T-helper 22 cell (primary cell): ENCODE measurements around the gene LAMA4.

Source experiments
- DNase-seq: peaks from one replicate; pipeline ENCODE4 v3.0.0-alpha.2; 2020; ENCODE audit warnings: low read depth

The LAMA4 gene

DNA sequence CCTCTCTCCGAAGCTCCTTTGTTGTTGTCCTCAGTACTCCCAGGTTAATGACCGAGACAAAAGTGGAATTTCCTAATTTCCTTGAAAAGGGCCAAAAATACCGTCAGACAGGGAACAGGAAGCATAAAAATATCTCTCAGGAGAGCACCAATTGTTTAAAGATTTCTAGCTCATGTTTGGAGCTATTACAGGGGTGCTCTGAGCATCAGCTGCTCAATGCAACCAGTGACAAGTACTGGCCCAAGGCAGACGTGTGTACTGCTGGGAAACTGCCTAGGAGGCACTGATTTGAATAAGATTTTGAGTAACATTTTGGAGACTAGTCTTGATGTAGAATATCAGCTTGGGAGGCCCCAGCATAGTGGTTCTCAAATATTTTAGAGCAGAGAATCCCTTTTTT lies 17.3 kb downstream of the LAMA4 start:
- DNase-seq, result no peak

DNA sequence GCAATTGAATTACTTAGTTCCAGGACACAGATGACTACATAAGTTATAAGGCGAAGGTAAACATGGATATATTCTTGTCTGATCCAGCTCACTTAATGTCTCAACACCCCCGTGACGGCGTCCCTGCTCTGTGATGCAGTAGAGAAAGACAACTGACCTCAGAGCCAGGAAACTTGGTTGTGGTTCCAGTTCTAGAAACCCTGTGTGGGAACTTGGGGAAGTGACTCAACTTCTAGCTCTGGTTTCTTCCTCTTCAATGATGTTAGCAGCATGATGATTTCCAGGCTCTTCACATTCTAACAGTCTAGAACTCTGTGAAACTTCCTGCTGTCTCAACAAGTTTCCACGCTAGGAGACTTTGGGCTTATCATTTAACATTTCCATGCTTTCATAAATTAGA lies 18.4 kb downstream of the LAMA4 start:
- no peak for DNase-seq

DNA sequence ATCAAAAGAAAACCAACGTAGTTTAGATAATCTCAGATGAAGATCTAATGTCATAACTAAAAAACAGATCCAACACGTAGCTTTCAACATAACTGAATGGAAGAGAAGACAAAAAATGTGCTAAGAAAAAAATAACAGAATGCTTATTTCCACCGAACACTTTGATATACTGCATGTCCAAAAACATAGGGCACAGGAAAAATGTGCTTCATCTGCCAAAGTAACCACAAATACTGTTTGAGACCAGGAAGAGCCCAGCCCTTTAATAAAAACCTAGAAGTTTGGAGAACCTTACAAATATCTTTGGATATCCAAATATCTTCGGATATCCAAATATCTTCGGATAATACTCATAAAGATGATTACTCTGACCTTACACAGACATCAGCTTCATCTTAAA lies 19.8 kb downstream of the LAMA4 start:
- DNase-seq, result no peak

DNA sequence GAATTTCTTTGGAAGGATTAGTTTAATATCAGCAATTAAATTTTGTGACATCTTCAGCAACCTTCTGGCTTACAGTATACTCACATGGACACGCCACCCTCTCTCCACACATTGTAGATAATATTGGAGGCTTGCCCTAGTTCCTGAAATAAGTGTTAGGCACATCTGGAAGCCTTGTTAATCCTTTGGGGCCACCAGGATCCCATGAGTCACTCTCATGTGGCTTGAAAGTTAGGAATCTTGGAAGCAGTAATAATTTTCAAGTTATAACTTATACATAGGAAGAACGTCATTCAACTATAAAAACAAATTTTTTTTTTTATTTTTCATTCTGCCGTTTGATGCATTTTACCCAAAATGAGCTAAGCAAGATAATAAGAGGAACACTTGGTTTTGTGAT lies 20.5 kb downstream of the LAMA4 start:
- no peak for DNase-seq

DNA sequence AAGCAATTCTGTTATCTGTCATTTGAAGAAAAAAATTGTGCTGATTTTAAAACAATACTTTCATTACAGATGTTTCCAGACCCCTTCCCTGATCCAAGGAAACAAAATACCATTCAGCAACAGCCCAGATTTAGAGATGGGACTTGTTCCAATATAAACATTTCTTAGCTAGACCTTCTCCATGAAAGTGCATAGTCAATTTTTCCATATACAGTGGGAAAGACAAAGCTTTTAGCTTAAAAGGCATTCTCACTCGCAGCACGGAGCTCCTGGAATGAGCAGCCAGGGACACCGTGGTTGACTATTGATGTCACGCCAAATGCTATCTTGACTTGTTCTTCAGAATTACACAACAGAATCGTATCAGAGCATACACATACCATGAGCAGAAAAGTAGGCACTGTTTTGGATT lies 21.5 kb downstream of the LAMA4 start:
- no peak for DNase-seq

DNA sequence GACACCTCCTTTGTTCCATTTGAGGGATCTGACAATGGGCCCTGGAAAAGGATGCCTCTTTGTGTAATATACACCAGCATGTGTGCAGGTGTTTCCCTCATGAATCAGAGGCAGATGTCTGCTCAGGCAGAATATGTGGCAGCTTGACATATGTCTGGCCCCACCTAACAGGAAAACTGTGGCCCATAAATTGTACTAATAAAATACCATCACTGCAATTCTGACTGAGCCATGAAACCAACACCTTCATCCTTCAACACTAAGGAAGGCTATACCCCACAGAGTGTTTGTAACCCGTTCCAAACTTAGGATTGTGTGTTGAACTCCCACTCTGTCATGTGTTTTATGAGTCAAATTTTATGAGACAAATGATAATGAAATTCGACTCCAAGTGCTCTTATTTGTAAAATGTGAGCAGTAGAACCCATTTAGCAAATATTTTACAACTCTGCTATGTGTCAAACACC lies 22.7 kb downstream of the LAMA4 start:
- DNase-seq, result no peak

DNA sequence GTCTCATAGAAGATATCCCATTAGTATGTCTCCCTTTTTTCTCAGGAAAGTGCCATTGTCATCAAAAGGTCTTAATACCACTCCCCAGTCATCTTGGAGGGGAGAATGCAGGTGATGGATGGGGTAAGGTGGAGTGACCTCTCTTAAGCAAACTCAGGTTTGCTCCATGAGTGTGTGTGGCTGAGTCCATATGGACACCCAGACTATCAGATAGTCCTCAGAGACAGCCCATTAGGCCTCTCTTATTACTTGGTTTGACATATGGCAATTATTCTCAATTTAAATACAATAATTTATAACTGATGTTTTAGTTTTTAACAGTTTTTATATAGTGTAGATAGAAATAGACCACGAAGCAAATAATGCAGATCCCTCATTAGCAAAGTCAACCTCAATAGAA lies 23.2 kb downstream of the LAMA4 start:
- no peak for DNase-seq

DNA sequence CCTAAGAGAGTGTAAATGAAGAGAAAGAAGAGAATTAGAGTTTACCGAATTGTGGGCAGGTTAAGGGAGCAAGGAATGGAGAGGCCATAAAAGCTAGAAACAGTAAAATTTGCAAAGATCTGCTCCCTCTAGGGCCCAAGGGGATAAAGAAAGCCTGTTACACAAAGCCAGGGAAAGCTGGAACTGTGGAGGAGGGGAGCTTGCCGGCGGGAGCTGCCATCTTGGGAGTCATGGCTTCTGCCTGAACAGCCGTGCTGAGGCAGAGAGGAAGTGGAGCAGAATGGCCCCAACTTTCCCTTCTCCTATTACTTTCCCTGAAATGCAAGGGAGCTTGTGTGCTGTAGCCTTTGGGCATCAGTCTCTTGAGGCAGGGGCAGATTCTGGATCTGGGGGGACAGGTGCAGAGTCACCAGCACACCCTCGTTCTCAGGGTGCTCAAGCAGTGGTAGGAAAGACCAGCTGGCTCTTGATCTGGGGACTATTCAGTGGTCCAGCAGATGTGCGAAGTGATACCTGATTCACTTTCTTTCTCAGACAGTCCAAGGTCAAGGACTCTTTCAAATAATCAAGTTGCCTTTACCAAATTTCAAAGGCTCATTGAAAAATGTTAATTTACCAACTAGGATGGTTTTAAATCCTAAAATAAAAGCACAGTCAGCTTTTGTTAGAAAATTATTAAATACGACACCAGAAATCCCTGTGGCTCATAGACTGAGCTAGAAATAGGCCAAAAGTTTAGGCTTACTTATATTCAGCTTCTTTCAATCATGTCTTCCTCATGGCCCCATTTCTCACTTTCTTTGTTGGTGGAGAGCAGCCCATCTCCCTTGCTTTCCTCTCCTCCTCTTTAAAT lies 25.7 kb downstream of the LAMA4 start:
- DNase-seq, result no peak

DNA sequence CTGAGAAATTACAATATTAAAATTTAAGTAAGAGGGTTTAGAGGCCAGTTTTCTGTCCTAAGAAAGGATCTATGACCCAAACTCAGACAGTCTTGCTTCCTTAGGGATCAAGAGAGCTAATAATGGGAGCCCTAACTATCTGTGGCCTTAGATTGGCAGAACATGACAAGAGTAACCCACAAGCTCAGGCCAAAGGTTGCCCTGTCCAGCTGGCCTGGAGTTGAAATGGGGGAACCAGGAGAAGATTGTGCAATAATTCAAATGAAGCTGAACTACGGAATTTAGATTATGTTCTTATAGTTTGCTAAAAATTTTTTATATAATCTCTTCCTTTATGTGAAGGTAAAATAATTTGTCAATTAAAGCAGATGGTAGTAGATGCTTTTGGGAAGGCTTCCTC lies 26.4 kb downstream of the LAMA4 start:
- DNase-seq, result no peak

DNA sequence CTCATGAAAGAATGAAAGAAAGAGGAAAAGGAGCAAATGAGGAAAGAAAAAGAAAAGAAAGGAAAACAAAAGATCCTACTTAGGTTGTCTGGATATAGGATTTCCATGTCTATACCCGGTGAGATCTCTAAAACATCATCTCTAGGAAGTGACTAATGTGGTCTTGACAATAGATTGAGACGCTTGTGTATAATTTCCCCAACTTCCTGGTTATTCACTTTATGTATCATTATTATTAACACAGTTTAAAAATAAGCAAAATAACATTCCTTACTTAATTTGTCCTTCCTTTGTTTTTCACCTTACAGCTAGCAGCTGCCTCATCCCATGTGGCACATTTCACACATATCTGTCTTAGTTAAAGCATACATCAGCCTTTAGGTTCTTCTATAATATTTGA lies 27.0 kb downstream of the LAMA4 start:
- DNase-seq, result no peak

DNA sequence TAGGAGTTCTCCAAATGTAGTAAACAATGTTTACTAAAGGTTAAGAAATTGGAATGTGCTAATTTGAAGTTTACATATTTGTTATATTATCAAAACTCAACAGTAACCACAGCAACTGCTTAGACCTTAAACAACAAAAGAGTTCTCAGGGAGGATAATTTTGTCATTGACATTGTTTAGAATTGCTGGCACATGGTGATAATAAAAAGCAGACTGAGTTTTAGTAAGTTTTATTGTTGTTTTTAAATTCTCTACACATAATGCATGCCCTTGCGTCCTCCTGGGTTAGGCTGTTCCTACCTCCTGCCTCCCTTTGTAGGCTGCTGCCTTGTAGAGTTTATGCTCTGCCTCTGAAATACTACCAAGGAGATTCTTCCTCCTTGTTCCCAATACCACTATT lies 28.7 kb downstream of the LAMA4 start:
- no peak for DNase-seq

DNA sequence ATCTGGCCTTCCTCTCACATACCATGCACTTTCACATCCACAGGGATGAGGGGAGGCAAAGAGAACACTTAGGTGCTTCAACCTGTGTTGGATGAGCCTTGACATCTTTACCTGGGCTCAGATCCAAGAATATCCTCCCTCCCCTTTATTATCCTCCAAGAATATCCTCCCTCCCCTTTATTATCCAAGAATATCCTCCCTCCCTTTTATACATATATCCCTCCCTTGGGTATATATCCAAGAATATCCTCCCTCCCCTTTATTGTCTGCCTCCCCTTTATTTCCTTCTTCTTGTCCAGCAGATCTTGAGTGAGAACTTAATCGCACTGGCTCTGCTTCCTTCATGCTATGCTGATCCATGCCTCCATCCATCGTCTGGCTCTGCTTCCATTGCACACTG lies 30.3 kb downstream of the LAMA4 start:
- DNase-seq, result no peak

DNA sequence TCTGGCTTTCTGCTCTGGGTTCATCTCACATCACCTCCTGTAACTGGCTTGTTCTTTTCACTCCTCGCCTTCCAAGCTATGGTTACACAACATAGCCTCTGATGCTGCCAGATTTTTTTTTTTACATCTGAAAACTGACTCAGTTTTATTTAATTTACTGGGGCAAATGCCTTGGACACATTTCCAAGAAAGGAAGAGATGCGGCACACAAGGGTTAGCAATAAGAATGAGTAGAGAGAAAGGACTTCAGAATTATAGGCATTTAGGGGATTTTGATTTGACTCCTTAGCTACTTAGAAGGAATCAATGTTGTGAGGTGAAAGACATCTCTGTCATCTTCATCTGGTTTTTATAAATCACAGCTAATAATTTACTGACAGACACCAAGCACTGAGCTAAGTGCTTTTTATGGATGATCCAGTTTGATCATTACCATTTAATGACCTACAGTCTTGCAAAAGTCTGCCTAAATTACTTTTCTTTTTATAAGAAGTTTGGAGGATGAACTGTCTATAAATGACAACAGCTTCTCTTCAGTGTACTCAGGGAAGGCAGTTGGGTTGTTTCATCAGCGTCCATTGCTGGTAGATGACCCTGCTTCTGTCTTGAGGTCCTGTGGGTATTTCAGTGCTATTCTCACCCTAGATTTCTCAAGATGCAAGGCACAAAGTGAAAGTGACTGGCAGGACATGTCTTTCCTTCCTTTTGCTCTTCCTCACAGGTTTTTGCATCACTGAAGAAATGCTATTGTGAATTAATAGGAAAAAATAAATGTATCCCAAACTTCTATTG lies 31.1 kb downstream of the LAMA4 start:
- DNase-seq, result no peak

DNA sequence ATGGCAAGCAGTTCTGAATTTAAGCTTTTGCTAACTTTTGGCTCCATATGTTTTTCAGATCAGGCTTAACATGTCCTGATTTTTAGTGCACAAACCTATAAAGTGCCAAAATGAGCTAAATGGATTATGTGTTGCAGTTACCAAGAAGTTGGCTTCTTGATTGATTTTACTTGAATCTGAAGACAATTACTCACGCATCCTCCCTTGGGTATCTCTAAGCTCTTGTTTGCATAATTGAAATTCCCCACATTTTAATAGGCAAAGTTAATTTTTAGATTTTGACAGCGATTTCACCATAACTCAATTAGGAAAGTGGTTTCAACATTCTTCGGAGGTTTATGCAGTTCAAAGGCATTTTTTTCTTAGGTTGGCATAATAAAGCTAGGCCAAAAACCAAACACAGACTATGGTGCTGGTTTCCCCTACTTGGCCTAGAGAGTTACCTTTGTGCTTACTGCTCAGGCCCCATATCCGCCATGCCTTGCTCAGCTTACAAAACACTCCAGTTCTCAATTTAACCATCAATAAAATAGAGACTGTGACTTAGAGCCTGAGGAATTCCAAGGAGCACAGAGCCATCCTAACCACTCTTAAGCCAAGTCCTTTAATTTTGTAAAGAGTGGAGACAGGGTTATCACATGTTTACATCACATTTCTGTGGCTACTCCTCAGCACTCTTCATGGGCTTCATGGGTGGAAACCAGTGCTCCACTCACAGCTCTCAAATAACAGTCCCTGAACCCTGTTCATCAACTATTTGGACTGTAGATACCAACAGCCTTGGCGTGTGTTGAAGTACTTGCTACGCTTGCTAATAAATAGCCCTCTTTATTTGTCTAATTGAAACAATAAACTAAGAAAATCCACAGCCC lies 32.1 kb downstream of the LAMA4 start:
- DNase-seq, result no peak

DNA sequence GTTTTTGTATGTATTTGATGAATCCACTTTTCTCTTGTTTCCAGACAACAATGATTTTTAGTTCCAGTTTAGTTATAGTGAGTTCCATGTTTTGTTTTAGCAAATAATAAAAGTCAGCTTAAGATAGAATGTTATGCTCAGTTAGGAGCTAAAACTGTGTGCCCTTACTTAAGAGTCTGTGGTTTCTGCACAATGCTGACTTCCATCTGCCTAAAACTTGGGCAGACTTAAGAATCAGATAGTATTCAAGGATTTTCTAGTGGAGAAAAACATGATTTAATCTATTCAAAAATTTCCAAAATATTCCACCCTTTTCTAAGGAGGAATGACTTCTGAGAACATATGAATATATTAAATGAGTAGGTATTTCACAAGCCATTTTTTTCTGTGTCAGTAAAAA lies 32.8 kb downstream of the LAMA4 start:
- no peak for DNase-seq

DNA sequence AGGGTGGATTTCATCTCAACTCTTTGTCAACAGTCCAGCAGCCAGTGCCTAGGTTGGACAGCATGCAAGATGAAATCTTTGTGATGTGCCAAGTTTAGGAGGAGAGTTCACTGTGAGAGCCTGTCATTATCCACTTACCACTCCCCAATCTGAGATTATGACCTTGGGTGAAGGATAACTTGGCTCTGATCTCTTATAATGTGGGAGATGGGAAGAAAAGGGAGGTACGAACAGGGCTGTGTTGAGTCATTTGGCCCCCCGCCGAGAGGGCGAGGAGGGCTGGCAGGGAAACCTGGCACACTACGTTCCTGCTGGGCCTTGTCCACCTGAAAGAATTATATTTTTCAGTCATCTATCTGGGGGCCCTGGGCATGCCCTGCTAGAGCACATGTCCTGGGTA lies 35.8 kb downstream of the LAMA4 start:
- no peak for DNase-seq

DNA sequence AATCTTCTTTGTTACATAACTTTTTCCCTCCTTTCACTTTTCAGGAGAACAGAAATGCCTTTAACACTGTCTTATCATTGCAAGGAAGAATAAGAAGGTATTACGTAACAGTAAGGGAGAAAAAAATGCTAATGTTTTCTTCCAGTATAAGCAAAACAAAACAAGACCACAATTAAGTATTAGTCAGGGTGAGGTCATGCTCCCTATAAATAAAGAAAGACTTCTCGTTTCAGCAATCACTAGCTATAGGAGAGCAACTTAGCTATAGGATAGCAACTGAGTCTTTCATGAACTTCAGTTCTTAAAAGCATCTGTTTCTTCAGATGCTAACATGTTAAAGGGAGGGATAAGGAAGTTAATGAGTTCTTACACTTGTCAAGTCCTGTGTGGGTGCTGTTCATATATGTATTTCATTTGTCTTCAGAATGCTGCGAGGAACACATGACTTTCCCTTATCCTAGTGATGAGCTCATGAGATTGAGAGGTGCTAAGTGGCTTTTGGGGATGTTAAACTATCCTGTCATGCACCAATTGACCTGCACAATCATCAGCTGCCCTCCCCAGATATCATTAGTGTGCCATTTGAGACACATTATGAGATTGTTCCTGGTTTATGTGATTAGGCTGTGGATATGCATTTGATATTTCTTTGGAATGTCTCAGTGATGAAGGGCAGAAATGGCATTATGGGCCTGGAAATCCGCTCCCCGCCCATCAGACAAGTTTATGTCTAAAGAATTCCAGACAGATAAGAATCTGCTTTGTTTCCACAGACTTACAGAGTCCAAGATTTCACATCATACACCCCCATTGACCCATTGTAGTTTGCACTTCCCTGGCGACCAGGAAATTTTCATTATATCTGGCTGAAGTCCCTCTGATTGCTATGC lies 37.5 kb downstream of the LAMA4 start:
- no peak for DNase-seq

DNA sequence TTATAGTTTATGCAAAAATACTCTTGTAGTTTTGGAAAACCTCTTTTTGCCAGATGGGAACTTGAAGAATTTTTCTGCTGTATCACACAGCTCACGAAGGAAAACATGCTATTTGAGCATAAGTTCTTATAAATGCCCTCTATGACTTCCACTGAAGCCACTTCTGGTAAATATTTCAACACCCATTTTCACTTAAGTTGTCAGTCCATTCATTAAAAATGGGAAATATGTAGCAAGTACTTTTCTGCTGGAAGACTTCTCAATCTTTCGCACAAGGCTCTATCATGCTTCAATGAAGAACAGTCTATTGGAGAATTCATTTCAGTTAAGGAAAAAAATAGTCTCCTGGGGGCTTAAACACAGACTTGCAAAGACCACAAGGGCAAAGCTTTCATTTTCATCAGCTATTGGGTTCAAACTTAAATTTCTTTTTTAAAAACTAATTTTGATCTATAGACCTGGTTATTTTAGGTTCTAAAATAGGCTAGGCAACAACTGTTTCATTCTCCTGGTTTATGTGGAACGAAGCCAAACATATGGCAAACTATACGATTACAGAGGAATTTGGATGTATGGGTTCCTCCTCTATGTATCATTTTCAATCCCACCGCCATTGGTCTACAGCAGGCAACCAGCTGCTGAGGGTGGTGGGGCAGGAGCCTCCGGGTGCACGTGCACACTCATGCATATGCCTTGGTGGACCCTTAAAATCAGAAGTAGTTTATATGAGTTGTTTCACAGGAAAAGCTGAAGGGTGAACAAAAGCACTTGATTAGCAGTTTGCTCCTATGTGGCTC lies 38.7 kb downstream of the LAMA4 start:
- no peak for DNase-seq

DNA sequence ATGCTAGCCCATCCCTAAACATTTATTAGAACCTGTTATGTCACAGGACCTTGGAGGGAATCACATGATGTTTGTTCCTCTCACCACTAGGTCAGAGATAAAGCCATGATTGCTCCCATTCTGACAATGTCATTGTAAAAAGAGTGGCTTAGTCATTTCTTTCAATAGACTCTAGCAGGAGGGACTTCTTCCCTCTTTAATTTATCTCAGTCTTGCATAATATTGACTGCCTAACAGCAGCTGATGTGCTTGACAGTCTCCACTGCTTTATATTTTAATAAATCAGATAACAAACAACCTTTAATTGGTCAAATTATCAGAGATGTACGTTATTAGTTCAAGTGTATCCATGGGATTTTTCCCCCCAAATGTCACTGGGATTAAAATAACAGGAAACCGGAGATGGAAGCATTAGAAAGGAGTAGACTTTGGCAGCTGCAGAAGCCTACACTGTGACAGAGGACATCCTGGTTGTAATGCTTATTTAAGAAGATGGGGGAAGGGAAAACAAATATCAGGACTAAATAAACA lies 39.6 kb downstream of the LAMA4 start:
- no peak for DNase-seq

DNA sequence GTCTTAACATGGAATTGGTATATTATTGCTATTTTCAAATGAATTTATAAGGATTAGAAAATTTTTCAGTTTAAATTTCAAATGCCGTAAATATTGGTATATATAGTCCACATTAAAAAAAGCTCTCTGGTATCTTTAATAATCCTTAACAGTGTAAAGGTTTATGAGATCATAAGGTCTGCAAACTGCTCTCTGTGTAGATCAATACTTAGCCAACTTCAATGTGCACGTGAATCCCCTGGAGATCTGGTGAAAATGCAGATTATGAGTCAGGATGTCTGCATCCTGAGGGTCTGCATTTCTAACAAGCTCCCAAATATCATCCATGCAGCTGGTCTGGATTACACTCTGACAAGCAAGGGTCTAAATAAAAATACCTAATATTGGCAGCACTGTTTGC lies 43.5 kb downstream of the LAMA4 start:
- no peak for DNase-seq
